Stimulated activated CD8-positive, alpha-beta memory T cell treated with anti-CD3 and anti-CD28 coated beads, Interleukin-15, amount 100 ng/mL, for 1 hour (primary cell): ENCODE results near the gene TAF6.

ENCODE experiments used
- DNase-seq: peaks from one replicate; pipeline ENCODE4 v3.0.0-alpha.2; 2020; ENCODE audit warnings: low read depth

The TAF6 gene

DNA sequence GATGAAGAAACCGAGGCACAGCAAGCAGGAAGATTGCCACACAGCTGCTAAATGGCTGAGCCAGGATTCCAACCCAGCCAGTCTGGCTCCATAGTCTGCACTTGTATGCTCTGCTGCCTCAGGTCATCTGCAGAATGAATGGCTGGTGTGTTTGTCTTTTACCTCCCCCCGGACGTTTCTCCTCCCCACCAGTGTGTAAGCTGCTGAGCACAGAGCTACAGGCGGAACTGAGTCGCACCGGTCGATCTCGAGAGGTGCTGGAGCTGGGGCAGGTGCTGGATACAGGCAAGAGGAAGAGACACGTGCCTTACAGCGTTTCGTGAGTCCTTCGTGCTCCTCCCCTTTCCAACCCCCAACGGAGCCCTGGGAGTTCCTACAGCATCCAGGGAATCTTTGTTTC lies 2.9 kb upstream of the TAF6 start:
- DNase-seq = no peak

DNA sequence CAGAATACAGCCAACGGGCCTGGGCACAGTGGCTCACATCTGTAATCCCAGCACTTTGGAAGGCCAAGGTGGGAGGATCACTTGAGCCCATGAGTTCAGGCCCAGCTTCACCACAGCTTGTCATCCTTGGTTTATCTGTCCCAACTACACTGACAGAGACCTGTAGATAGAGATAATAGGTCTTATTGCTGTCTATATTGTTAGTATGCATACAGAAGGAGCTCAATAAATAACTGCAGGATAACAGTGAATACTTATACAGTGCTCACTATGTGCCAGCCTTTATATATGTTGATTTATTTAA lies 1.5 kb upstream of the TAF6 start:
- no peak for DNase-seq

DNA sequence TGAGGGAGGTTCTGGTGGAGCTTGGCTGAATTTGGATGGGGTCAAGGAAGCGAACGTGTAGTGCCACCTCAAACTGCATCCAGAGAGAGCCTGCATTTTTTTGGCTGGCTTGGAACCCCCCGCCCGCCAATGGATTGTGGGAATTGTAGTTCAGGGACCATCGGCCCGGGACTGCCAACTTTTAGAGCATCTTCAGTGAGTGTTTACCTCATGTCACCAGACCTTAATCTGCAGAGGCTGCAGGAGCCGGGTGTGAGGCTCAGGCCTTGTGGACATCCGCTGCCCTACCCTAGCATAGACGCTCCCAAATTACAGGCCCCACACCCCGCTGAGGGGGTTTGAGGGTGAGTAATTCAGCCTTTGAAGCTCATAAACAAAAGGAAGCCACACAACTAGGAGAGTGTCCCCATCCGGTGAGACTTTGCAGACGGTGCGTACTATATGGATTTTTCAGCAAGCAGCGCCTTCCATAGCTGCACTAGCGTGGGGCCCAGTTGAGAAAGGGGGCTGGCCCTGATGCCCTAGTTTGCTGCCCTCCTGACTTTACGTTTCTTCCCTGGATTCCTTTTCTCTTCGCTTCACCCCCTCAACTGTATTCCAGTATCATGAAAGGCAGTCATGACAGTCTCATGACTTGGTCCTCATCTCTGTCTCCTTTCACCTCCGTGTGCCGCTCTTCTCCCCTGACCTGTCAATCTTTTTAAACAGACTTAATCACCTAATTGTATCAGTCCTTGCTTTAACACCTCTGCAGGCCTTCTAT lies 993 bp upstream of the TAF6 start:
- peak; percentile 56 for DNase-seq

DNA sequence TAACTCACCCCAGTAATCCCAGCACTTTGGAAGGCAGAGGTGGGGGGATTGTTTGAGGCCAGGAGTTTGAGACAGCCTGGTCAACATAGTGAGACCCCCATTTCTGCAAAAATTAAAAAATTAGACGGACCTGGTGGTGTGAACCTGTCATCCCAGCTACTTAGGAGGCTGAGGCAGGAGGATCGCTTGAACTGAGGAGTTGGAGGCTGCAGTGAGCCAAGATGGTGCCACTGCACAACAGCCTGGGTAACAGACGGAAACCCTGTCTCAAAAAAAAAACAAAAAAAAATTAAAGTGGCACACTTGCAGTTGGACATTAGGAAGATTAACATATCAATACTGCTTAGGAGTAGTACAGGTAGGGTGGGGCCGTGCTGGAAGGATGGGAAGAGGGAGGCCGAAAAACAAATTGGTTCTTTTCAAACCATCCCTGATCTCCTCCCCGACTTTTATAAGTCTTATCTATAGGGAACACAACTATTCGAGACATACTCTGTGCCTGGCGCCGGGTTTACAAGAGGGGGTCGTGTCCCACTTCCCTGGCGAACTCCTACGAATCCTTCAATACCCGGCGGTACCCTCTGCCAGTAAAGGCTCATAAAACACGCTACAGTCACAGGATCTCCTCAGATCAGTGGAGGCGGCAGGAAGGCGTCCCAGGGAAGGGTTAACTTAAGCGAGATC lies 628 bp downstream of the TAF6 start:
- no peak for DNase-seq

DNA sequence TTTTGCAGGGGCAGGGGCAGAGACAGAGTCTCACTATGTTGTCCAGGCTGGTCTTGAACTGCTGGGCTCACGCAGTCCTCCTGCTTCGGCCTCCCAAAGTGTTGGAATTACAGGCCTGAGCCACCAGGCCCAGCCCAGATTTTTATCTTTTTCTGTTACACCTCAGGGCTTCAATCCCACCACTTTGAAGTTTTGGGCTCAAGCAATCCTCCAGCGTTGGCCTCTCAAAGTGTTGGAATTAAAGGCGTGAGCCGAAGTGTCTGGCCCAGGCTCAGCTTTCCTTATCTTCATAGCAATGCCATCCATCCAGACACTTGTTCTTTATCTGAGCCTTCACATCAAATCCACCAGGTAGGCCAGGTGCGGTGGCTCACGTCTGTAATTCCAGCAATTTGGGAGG lies 4.1 kb downstream of the TAF6 start:
- no peak for DNase-seq

DNA sequence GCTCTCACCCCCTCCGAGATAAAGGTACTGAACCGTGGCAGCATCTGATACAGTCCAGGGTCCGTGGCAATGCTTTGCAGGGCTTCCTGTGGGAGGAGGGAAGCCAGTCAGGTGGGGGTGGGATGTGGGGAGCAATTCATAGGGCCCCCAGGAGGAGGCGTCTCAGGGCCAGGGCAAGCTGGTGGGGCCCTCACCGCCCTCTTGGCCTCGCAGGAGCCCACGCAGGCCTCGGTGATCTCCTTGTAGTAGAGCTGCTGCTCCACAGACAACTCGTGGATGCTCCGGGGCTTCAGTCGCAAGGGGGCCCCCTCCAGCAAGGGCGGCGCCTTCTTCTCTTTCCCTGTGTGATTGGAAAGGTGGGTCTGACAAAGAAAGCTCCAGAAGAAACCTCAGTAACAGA lies 7.2 kb downstream of the TAF6 start:
- DNase-seq = no peak

DNA sequence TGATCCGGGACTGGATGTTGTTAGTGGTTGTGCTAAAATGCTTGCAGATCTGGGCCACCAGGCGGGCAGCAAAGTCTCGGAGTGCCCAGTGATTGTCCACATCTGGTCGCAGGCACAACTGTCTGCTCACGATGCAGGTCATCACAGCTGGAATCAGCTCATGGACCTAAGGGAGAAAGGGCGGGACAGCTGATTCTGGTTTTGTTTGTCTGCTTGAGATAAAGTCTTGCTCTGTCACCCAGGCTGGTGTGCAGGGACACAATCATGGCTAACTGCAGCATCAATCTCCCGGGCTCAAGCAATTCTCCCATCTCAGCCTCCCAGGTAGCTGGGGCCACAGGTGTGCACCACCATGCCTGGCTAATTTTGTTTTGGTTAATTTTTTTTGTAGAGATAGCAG lies 8.0 kb downstream of the TAF6 start:
- no peak for DNase-seq

DNA sequence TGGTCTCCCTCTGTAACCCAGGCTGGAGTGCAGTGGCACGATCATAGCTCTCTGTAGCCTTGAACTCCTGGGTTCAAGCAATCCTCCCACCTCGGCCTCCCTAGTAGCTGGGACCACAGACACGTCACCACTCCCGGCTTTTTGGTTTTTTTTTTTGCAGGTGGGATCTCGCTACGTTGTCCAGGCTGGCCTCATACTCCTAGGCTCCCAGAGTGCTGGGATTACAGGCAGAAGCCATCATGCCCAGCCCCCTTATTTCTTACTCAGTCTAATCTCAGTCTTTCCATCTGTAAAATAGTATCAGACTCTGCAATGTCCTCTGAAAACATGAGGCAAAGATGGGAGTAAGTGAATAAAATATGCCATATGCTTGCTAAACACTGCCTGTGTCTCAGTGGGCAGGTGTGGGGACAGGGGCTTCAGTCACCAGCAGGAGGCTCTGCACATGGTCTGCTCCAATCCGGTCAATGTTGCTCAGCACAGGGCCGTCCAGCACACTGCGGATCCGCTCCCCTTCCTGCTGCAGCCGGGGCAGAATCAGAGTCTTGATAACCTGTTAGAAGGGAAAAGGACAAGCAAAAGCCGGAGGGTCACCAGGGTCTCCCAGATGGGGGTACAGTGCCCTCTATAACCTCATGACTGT lies 9.5 kb downstream of the TAF6 start:
- DNase-seq = no peak

DNA sequence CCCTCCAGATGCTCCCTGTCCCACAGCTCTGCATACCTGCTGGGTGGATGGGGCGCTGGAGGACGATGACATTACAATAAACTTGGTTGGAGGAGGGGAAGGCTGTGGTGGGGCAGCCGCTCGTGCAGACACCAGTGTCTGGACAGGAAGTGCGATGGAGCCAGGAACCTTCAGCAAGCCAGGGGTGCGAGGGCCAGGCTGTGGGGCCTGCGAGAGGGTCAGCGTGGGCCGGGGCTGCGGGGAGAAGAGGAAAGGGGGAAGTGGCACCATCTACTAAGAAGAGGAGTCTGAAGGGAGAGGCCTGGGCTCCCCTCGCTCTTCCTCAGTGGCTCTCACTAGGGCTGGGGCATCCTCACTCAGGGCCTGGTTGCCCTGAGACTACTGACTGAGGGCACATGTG lies 11.3 kb downstream of the TAF6 start:
- no peak for DNase-seq

DNA sequence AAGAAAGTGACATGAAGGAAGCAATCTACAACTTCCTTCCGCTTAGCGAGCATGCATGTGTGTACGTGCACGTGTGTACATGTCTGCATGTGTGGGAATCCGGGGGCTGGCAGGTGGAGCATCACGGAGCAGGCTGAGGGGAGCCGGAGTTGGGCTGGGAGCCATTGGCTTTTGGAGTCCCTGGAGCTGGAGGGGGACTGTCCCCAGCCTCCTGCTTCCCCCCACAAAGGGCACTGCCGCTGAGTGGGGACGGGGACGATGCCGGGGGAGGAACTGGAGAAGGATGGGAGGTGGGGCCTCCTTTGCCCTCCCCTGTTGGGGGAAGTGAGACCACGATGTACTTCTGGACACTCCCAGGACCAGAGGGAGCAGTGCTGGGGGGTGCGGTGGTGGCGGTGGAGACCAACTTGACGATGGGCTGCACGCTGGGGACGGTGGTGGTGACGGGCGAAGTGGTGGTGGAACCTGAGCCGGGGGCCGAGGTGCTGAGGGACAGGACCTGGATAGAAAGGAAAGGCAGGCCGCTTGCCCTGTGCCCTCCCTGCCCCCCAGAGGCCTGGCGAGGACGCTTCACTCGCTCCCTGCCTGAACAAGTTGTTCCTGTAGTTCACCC lies 11.9 kb downstream of the TAF6 start:
- DNase-seq = no peak

DNA sequence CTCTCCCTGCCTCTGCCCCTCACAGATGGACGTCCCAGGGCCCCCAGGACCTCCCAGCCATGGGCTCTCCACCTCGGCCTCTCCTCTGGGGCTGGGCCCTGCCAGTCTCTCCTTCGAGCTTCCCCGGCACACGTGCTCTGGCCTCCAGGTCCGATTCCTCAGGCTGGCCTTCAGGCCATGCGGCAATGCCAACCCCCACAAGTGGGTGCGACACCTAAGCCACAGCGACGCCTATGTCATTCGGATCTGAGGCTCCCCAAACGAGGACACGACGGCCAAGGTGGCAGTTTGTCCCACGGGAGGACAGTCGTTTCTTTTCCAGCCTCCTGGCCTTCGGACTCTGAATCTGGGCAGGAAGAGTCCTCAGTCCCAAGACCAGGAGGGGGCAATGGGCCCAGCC lies 12.5 kb downstream of the TAF6 start:
- no peak for DNase-seq

DNA sequence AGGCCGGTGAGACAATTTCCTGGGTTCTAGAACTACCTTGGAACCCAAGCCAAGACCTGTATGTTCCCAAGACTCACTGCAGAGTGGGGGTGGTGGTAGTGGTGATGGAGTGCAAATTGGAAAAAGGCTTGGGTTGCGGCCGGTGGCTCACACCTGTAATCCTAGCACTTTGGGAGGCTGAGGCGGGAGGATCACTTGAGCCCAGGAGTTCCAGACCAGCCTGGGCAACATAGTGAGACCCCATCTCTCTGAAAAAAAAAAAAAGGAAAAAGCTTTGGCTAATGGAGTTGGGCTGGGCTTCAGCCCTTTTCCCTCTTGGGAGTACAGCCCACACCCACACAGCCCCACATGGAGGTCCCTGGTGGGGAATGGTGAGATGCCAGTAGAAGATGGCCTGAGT lies 13.6 kb downstream of the TAF6 start:
- no peak for DNase-seq

DNA sequence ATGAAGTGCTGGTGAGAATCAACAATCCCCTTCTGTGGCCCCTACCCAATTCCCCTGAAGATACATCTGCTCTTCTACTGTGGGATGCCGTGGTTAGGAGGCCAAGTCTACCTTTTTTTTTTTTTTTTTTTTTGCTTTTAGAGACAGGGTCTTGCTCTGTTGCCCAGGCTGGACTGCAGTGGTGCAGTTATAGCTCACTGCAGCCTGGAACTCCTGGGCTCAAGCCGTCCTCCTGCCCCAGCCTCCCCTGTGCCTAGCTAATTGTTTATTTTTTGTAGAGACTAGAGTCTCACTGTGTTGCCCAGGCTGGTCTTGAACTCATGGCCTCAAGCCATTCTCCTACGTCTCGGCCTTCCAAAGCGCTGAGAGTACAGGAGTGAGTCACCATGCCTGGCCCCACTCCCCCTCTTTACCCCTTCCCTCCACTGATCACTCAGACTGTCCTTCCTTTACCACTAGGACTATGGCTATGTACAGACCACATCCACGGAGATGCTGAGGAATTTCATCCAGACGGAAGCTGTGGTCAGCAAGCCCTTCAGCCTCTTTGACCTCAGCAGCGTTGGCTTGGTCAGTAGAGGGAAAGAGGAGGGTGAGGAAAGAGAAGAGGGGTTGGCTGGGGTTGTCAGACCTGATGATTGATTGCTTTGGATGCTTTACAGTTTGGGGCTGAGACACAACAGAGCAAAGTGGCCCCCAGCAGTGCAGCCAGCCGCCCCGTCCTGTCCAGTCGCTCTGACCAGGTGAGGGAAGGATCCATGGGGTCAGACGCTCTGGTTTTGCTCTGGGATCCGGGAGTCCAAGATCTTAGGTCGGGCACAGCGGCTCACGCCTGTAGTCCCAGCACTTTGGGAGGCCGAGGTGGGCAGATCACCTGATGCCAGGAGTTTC lies 16.0 kb downstream of the TAF6 start:
- DNase-seq = no peak

DNA sequence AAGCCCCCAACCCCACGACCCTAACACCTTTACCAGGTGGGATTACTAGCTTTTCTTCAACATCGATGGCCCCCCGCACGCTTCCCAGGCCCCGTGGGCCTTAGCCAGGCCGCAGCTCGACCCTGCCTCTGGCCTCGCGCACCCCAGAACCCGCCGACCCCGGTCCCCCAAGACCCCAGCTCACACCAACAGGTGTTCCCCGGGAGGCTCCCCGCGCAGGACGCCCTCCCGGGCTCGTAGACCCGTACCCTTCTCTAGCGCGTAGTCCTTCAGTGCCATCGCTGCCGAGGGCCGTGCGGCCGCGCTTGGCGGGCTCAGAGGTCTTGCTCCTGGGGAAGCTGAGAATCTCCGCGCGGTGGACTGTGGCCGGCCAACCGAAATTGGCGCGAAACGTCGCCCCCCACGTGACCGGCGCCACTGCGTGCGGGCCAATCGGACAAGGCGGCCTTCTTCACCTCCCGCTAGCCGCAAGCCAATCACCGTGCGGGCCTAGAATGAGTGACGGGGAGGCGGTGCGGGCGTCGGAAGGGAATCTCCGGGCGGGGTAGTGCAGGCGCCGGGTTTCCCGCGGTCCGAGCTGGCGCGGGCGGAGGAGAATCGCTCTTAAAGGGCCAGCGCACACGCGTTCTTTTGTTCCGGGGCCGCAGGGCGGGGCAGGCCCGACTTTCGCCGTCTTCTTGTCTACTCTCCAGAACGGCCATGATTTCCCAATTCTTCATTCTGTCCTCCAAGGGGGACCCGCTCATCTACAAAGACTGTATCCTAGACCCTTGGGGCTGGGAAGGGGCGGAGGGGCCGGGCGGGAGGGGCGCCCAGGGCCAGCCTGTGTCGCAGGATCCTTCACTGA lies 17.9 kb downstream of the TAF6 start, which contains the start of the genes AP4M1 and MCM7:
Gene AP4M1, plus strand, starts transcription at position 628 of the 847 bp plus-strand sequence. Its CDS starts 72 bp downstream, at position 700.
Gene MCM7, minus strand, starts transcription at position 382 of the 847 bp plus-strand sequence. Its CDS starts 103 bp downstream, at position 279.
- peak; percentile 90 for DNase-seq

DNA sequence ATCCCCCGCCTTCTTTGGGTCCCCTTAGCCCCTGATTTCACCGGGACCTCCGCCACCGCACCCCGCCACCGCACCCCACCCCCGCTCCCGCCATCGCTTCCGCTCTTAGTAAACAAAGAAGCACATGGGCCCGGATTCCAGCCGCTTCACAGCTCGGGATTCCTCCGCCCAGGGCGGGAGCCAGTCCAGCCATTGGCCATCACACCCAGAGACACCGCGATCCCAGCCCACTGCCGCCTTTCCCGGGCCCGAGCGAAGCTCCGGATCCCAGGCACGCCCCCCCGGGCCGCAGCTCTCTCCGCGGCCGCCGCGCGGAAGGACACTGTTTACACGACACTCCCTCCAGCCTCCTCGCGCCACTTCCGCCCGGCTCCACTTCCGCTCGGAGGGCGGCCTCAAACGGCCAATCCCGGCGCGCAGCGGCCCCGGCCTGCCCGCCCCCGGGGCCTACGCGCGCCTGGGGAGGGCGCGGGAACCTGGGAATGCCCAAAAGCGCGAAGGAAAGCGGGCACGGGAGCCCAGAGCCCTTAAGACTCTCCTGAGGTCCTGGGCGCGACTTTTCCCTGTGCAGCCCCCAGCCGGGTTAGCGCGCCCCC lies 18.6 kb downstream of the TAF6 start:
- peak; percentile 62 for DNase-seq

DNA sequence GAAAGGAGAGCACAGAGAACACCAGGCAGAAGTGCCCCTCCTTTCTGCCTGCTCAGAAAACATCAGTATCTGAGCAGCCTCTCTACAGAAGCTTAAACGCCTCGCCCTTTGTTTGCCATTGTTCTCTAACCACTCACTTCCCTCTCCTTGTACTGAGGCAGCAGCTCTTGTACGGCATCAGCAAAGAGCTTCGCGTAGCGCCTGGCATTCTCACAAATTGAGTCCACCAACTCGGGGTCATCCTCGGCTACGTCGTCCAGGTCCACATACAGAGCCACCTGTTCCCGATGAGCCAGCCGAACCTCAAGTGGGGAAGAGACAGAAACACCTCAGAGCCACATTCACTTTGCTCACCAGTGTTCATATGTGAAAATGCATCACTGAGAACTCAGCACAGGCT lies 19.7 kb downstream of the TAF6 start:
- DNase-seq = no peak

DNA sequence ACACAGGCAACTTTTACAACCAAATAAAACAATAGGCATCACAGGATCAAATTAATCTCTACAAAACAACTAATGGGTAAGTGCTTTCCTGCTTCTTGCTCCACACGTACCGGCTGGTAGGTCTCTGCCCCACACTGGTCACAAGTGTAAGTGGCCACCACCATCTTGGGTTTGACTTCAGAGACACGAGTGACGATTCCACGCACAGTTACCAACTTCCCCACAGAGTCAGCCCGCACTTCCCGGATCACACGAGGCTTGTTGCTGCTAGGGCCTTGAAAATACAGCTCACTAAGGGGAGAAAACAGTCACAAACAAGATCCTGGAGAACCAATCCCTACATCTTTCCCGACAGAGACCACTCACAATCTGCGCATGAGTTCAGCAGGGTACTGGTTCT lies 20.2 kb downstream of the TAF6 start:
- DNase-seq = no peak

DNA sequence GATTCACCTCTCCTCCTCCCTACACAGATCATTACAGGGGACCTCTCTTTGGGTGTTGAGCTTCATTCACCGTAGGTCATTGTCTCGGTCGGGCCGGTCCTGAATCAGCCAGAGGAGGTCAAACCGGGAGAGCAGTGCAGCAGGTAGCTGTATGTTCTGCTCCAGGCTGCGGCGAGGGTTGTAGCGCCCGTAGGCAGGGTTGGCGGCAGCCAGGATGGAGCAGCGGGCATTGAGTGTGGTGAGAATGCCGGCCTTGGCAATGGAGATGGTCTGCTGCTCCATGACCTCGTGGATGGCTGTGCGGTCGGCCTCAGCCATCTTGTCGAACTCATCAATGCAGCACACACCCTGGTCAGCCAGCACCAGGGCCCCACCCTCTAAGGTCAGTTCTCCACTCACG lies 23.5 kb downstream of the TAF6 start:
- no peak for DNase-seq

DNA sequence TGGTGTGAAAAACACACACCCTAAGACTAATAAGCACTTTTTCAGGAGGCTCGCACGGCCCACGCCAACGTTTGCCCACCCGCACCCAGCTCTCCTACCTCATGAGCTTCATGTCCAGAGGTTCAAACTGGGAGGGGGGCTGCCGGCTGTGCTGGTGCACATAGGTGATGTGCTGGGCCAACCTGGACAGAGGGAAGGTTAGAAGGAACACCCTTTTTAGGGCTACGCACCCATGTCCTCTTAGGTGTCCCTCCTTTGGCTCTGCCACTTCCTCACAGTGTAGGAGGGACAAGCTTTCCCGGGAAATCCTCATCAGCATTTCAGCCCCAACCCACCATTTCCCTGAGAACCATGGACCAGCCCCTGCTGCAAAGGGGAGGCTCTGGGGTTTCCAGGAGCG lies 23.9 kb downstream of the TAF6 start:
- DNase-seq = no peak

DNA sequence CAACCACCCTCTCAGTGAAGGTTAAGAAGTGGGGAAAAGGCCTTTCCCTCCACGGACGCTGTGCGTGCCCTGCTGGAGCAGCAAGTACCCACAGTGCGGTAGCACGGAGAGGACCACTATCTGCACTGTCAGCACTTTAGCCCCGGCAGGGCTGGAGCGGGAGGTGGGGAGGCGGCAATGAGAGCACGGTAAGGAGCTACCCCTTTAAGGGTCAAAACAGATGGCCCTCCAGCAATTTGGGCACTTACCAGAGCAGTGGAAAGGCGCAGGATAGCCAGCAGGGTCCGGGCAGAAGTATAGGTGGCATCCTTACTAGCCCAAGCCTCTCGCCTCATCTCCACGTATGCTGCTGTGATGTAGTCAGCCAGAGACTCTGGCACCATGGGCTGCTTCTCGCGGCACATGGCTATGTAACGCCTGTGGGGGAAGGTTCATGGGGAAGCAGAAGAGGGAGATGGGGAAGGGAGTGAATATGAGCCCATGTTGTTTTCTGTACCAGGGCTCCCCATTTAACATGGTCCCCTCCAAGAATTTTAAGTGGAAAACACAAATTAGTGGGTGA lies 25.2 kb downstream of the TAF6 start:
- DNase-seq = no peak
